Nucleus accumbens (tissue), 56 donors: Measurements from ENCODE around the gene LHX6.

ENCODE experiments used
- DNase-seq, 56 donors: peaks; one replicate each; lab custom pipeline; 2025; lab: John Stamatoyannopoulos, UW

LHX6 gene

GRCh38 chr9:122228568-122229484 lies at the start of gene LHX6:
LHX6 (minus strand) TSS chr9:122228957; CDS start chr9:122228740, 217 bp downstream.
- DNase-seq = peak in 2 of 56 donors; percentile 28 to 52

GRCh38 chr9:122277285-122277897 lies 48.6 kb upstream of the LHX6 start:
- no peak for DNase-seq

- no peak for DNase-seq
These were observed 47.3 kb upstream of the LHX6 start for GRCh38 chr9:122276096-122276495.

GRCh38 chr9:122274055-122274454 lies 45.3 kb upstream of the LHX6 start:
- DNase-seq = no peak

- DNase-seq = no peak
These were observed 39.5 kb upstream of the LHX6 start for GRCh38 chr9:122268041-122268814.

GRCh38 chr9:122265149-122265915 lies 36.6 kb upstream of the LHX6 start:
- DNase-seq = peak in 1 of 56 donors; percentile 38

GRCh38 chr9:122264360-122265148 lies 35.8 kb upstream of the LHX6 start, which contains the start of the genes MRRF and RBM18:
MRRF (plus strand) TSS chr9:122264882; CDS start chr9:122270892, 6,010 bp downstream.
RBM18 (minus strand) TSS chr9:122264840; CDS start chr9:122261492, 3,348 bp downstream.
- DNase-seq = peak; percentile 23 to 93 (median 81)

- no peak for DNase-seq
These were observed 35.1 kb upstream of the LHX6 start for GRCh38 chr9:122263699-122264349.

GRCh38 chr9:122262073-122262472 lies 33.3 kb upstream of the LHX6 start:
- no peak for DNase-seq

- no peak for DNase-seq
These were observed 32.7 kb upstream of the LHX6 start for GRCh38 chr9:122261469-122261881.

- DNase-seq = no peak
These were observed 30.2 kb upstream of the LHX6 start for GRCh38 chr9:122258886-122259415.

GRCh38 chr9:122256206-122256605 lies 27.4 kb upstream of the LHX6 start:
- no peak for DNase-seq

GRCh38 chr9:122254761-122255160 lies 26.0 kb upstream of the LHX6 start:
- no peak for DNase-seq

- DNase-seq = no peak
These were observed 24.0 kb upstream of the LHX6 start for GRCh38 chr9:122252796-122253195.

- no peak for DNase-seq
These were observed 22.6 kb upstream of the LHX6 start for GRCh38 chr9:122251351-122251750.

- DNase-seq = no peak
These were observed 19.7 kb upstream of the LHX6 start for GRCh38 chr9:122248448-122248865.

- DNase-seq = no peak
These were observed 17.9 kb upstream of the LHX6 start for GRCh38 chr9:122246666-122247065.

GRCh38 chr9:122244349-122244748 lies 15.6 kb upstream of the LHX6 start:
- DNase-seq = no peak
